ENCODE results near the gene PPP1R16B.
A peak's percentile ranks its signal among the peaks of the same experiment; 100 is the strongest.

The PPP1R16B gene

DNA sequence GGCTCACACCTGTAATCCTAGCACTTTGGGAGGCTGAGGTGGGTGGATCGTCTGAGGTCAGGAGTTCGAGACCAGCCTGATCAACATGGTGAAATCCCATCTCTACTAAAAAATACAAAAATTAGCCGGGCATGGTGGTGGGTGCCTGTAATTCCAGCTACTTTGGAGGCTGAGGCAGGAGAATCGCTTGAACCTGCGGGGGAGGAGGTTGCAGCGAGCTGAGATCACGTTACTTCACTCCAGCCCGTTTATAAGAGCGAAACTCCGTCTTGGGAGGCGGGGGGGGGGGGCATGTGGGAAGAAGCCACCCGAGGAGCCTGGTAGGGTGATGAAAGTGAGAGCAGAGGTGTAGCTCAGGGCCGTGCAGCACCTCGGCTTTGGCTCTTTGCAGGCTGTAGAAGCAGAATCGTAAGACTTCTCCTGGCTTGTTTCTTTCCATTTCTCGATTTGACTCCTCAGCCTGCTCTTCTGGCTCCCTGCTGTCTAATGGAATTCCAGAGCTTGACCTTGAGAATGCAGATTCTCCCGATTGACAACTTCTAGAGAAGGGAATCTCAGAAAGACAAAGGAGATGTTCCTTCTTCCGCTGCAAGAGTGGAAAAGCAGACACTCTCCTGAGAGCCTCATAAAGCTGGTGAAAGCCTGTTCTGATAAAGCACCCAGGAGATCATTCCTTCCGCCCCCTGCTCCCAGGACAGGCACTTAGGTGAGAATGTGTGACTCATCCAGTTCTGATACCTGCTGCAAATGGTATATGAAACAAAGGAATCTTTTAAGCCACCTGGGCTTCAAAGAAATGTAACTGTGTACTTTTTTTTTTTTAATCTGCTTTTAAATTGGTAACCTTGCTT is 26.0 kb upstream of the PPP1R16B start:
- TF ChIP-seq, protein P1, sequence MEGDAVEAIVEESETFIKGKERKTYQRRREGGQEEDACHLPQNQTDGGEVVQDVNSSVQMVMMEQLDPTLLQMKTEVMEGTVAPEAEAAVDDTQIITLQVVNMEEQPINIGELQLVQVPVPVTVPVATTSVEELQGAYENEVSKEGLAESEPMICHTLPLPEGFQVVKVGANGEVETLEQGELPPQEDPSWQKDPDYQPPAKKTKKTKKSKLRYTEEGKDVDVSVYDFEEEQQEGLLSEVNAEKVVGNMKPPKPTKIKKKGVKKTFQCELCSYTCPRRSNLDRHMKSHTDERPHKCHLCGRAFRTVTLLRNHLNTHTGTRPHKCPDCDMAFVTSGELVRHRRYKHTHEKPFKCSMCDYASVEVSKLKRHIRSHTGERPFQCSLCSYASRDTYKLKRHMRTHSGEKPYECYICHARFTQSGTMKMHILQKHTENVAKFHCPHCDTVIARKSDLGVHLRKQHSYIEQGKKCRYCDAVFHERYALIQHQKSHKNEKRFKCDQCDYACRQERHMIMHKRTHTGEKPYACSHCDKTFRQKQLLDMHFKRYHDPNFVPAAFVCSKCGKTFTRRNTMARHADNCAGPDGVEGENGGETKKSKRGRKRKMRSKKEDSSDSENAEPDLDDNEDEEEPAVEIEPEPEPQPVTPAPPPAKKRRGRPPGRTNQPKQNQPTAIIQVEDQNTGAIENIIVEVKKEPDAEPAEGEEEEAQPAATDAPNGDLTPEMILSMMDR (IDR thresholded peaks at IDR 0.05): no peak

DNA sequence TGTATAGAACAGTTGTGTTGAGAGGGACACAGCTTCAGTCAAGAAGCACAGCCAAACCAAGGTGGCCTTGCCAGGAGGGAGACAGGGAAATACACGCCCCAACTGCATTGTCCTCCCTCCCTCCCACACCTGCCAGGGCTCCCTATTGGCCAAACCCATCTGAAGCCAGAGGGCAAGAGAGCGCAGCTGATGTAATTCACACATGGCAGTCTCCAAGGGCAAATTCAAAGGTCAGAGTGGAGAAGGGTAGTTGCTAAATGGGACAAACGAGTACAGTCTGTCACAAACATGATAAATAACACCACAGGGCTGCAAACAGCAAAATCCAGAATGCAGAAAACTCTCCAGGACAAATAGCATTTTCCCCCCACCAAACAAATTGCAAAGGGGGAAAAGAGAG is 23.2 kb upstream of the PPP1R16B start:
- TF ChIP-seq, protein P1 (IDR thresholded peaks at IDR 0.05): no peak

GRCh38 chr20:38787870-38788269 is 17.6 kb upstream of the PPP1R16B start:
- TF ChIP-seq, protein P1 (IDR thresholded peaks at IDR 0.05): no peak

DNA sequence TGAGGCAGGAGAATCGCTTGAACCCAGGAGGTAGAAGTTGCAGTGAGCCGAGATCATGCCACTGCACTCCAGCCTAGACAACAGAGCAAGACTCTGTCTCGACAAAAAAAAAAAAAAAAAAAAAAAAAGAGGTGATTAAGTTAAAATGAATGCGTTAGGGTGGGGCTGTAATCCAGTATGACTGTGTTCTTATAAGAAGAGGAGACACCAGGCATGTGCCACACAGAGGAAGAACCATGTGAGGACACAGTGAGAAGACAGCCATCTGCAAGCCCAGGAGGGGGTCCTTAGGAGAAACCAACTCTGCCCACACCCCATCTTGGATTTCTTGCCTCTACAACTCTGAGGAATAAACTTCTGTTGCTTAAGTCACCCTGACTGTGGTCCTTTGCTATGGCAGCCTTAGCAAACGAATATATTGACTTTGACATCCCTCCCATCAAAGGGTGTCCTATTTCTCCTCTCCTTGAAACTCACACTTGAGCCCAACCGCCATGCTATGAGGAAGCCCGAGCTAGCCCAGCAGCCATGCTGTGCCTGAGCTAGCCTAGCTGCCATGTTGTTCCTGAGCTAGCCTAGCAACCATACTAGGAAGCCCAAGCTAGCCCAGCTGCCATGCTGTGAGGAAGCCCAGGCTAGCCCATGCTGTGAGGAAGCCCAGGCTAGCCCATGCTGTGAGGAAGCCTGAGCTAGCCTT is 15.8 kb upstream of the PPP1R16B start:
- TF ChIP-seq, protein P1 (IDR thresholded peaks at IDR 0.05): no peak

GRCh38 chr20:38790200-38791053 is 15.1 kb upstream of the PPP1R16B start:
- TF ChIP-seq, protein P1 (IDR thresholded peaks at IDR 0.05): peak; percentile 42

DNA sequence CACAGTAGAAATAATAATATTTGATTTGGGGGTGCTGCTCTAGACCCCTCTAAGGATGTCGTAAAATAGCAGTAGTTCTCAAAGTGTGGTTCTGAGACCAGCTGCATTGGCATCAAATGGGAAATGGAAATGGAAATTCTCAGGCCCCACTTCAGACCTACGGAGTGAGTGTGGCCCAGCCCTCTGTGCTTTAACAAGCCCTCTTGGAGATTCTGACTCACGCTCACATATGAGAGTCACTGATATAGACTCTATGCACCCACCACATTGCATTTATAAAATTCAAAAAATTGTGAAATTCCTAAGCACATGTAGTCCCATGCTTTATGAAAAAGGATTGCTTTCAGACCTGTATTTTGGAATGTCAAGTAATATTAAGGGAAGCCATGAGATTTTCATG is 14.2 kb upstream of the PPP1R16B start:
- TF ChIP-seq, protein P1 (IDR thresholded peaks at IDR 0.05): no peak

DNA sequence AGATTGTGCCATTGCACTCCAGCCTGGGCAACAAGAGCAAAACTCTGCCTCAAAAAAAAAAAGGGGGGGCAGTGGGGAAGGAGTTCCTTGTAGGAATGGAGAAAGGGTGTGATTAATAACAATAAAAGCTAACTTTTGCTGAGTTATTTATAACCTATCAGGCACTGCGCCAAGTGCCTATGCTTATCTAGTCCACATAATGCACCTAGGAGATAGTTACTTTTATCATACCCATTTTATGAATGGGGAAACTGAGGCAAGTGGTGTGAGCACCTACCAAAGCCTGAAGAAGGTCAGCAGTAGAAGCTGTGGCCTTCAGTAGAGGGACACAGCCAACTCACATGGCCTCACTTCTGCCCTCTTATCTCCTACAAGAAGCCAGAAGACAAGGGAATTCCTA is 13.6 kb upstream of the PPP1R16B start:
- TF ChIP-seq, protein P1 (IDR thresholded peaks at IDR 0.05): no peak
